GM10266 (cell line): ENCODE measurements around the gene PGAP2.

Experiments
- DNase-seq: peaks from one replicate; pipeline ENCODE4 v3.0.0; 2012; ENCODE audit errors: extremely low spot score
- TF ChIP-seq, protein P1 (sequence below): IDR thresholded peaks from 2 replicates; pipeline ENCODE4 v1.5.1; 2012; ENCODE audit warnings: mild to moderate bottlenecking, low read depth; ENCODE audit not compliant: control insufficient read depth, insufficient read depth; ENCODE audit errors: missing control alignments

PGAP2 gene

GRCh38 chr11:3834349-3834663, 25.9 kb downstream of the PGAP2 start:
- TF ChIP-seq, protein P1, sequence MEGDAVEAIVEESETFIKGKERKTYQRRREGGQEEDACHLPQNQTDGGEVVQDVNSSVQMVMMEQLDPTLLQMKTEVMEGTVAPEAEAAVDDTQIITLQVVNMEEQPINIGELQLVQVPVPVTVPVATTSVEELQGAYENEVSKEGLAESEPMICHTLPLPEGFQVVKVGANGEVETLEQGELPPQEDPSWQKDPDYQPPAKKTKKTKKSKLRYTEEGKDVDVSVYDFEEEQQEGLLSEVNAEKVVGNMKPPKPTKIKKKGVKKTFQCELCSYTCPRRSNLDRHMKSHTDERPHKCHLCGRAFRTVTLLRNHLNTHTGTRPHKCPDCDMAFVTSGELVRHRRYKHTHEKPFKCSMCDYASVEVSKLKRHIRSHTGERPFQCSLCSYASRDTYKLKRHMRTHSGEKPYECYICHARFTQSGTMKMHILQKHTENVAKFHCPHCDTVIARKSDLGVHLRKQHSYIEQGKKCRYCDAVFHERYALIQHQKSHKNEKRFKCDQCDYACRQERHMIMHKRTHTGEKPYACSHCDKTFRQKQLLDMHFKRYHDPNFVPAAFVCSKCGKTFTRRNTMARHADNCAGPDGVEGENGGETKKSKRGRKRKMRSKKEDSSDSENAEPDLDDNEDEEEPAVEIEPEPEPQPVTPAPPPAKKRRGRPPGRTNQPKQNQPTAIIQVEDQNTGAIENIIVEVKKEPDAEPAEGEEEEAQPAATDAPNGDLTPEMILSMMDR: no peak
- no peak for DNase-seq

DNA sequence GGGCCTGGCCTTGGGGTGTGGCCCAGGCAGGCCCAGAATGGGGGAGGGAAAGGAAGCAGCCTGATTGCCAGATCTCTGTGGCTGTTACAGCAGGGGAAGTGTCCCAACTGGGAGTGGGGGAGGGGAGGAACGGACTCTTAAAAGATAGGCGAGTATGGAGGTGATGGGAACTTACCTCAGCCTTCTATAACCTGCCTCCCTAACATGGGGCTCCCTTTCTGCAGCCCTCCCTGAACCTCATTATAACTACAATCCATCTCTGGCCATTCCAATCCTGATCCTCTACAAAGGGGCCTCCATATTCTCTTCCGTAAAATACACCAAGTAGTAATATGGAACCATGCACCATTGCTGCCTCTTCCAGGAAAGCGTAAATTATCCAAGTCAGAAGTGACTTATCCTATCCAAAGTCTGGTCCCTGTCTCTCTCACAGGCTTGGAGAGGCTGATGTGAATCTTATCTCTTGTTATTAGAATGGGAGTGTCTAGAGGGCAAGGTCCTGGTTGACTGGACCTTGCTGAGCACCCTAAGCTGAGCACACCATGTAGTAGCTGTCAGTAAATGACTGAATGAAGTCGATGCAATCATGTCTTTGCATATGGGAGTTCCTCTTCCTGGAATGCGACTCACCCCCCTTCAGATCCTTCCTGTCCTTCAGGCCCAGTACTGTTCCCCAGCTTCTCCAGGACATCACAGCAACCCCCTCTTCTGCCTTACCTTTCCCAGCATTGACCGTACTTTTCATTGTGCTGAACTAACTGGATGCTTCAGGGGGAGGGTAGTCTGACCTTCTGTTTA, 26.5 kb downstream of the PGAP2 start:
- no peak for DNase-seq
- TF ChIP-seq, protein P1: no peak

- TF ChIP-seq, protein P1: no peak
- no peak for DNase-seq
These were observed 27.4 kb downstream of the PGAP2 start for GRCh38 chr11:3835751-3836150.

DNA sequence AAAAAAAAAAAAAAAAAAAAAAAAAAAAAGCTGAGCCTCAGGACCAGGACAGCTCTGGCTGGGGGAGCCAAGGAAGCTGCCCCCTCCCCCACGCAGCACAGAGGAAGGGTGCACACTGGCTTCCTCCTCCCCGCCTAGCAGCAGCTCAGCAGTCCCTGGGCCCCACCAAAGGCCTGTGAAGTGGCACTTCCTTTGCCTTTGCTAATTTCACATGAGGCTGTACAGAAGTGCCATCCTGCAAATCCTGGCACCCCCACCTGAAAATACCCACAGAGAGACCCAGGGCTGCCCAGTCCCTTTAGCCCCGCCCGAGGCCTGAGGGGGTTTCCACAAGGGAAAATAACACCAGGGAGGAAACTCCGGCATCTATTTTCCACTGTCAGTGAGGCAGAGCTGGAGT, 28.5 kb downstream of the PGAP2 start:
- DNase-seq: no peak
- TF ChIP-seq, protein P1: no peak

DNA sequence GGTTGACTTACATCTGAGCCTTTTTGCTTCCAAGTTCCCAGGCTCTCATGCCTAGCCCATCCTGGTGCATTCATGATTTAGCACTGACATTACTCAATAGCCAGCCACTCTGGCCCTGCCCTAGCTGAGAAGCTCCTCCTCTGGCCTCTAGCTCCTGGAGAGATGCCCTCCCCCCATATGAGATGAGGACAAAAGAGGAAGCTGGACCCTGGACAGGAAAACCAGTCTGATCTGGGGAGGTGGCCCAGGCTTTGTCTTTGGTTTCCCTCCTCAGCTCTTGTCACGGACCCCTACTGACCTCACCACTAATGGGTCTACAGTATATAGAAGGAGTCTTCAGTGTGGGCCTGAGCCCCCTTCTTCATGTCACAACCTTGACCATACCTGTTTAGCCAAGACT, 29.4 kb downstream of the PGAP2 start:
- TF ChIP-seq, protein P1: no peak
- DNase-seq: peak; percentile 58

DNA sequence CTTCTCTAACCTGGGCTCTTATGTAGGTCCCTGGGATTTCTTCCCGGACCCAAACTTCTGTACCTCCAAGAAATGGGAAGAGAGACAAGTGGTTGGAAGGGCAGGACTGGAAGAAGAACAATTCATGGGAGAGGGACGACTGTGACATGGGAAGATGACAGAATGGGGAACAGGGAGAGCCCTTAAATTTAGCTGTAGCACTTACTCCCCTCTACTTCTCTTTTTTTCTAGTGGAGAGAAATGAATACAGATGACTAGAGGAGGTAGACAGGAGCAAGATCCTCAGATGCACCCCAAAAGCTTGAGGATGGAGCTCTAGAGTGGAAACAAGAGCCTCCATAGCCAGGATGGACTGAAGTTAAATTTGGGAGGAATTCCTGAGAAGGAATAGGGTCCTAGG, 30.1 kb downstream of the PGAP2 start:
- TF ChIP-seq, protein P1: no peak
- DNase-seq: no peak

DNA sequence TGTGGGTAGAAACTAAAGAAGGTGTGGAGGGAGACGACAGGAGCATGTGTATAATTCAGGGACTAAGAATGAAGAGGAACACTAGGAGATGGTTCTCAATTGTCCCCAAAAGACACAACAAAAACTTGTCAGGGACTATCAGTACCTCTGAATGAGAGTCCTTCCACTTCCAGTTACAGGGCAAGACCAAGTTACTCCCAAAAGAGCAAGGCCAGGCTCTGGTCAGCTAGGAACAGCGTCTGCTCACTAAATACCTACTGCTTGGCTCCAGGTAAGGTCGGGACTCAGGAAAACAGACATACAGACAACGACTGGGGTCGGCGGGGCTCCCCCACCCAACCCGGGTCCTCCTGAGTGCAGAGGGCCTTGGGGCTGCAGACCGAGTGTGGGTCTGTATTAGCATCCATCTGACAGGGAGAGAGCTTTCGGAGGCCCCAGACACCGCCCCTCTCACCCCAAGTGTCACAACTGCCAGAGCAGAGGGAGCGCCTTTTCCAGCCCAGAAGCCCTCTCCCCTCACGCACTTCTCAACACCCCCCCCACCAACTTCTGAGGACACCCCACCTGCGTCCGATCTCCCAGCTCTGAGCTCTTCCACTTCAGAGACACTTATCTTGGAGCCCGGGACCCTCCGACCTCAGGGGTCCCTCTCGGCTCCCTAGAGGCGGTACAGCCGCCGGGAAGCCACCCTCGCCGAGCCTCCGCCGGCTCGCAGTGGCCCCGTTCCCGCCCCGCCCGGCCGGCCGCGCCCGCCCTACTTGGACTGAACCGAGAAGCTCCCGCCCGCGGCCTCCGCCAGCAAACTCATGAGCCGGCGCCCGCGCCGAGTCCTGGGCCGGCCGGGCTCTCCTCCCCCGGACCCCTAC, 31.9 kb downstream of the PGAP2 start:
- DNase-seq: no peak

More for the DNA sequence above, 31.9 kb downstream of the PGAP2 start:
- TF ChIP-seq, protein P1: no peak
